WTC11 (cell line): ENCODE results near the gene CPXM1. TPM values are rescaled to one million over a fixed set of nuclear protein-coding genes. Genes with fewer than 3 reads are reported as not detected.

Experiments used
- ATAC-seq: fragments of 200-7000 bp; cut with Tn5 transposase; 2 replicates; pipeline ENCODE4 v1.10.0; 2021; ENCODE audit warnings: mild to moderate bottlenecking, moderate library complexity
- CTCF ChIA-PET: fragments of 300-600 bp; sonication (Branson Sonifier 250); formaldehyde crosslinking; loops from one replicate; lab custom pipeline; 2021; ENCODE audit warnings: antibody characterized with exemption; lab: Charles Lee
- POLR2A ChIA-PET: fragments of 350-600 bp; sonication (Branson Sonifier 250); formaldehyde crosslinking; loops from one replicate; lab custom pipeline; 2021; ENCODE audit warnings: antibody characterized with exemption; lab: Charles Lee
- DNase-seq: peaks from one replicate; pipeline ENCODE4 v3.0.0; 2021; ENCODE audit warnings: low spot score
- H3K27ac Mint-ChIP-seq: 2 replicates; pipeline ENCODE4 v1.8.0; 2021; ENCODE audit warnings: mixed read lengths
- H3K27me3 Mint-ChIP-seq: 2 replicates; pipeline ENCODE4 v1.8.0; 2021; ENCODE audit warnings: low read depth, mild to moderate bottlenecking, moderate library complexity, mixed read lengths
- H3K36me3 Mint-ChIP-seq: 2 replicates; pipeline ENCODE4 v1.8.0; 2021; ENCODE audit warnings: mixed read lengths
- H3K4me1 Mint-ChIP-seq: 2 replicates; pipeline ENCODE4 v1.8.0; 2022; ENCODE audit warnings: mixed read lengths
- H3K4me3 Mint-ChIP-seq: 2 replicates; pipeline ENCODE4 v1.8.0; 2021; ENCODE audit warnings: mild to moderate bottlenecking, moderate library complexity, mixed read lengths
- H3K9me3 Mint-ChIP-seq: 2 replicates; pipeline ENCODE4 v1.8.0; 2021; ENCODE audit warnings: mixed read lengths
- IRF2 ChIP-seq: sonication (generic); formaldehyde crosslinking; IDR thresholded peaks from 2 replicates; pipeline ENCODE4 v1.8.0; 2022; ENCODE audit warnings: low read depth, missing genetic modification reagents, borderline replicate concordance
- KAT7 ChIP-seq: sonication (generic); formaldehyde crosslinking; IDR thresholded peaks from 2 replicates; pipeline ENCODE4 v1.8.1; 2023; ENCODE audit warnings: missing genetic modification reagents, mild to moderate bottlenecking, borderline replicate concordance
- MXD4 ChIP-seq: fragments of 250-450 bp; sonication (Bioruptor Pico); IDR thresholded peaks from 2 replicates; pipeline ENCODE4 v1.8.0; 2021; ENCODE audit warnings: mild to moderate bottlenecking, moderate library complexity, borderline replicate concordance
- NR1H2 ChIP-seq: sonication (generic); formaldehyde crosslinking; IDR thresholded peaks from 2 replicates; pipeline ENCODE4 v1.9.0; 2021; ENCODE audit warnings: mild to moderate bottlenecking, moderate library complexity, missing genetic modification reagents
- SMAD4 ChIP-seq: sonication (generic); formaldehyde crosslinking; IDR thresholded peaks from 2 replicates; pipeline ENCODE4 v1.8.0; 2022; ENCODE audit warnings: mild to moderate bottlenecking, missing genetic modification reagents
- TEAD1 ChIP-seq: sonication (generic); formaldehyde crosslinking; IDR thresholded peaks from 2 replicates; pipeline ENCODE4 v1.8.0; 2022; ENCODE audit warnings: mild to moderate bottlenecking, missing genetic modification reagents
- ZNF396 ChIP-seq: fragments of 250-450 bp; sonication (Bioruptor Pico); IDR thresholded peaks from 2 replicates; pipeline ENCODE4 v1.8.0; 2021; ENCODE audit warnings: mild to moderate bottlenecking, moderate library complexity, borderline replicate concordance
- total RNA-seq: library from RNA; stranded (reverse); gene quantifications from 3 replicates; pipeline ENCODE4 v1.2.3, GENCODE V29; 2021
- TF ChIP-seq, protein P1 (sequence below): fragments of 250-450 bp; sonication (Bioruptor Pico); IDR thresholded peaks from 2 replicates; pipeline ENCODE4 v1.8.0; 2021; ENCODE audit warnings: mild to moderate bottlenecking
- TF ChIP-seq, protein P2 (sequence below): sonication (generic); formaldehyde crosslinking; IDR thresholded peaks from 2 replicates; pipeline ENCODE4 v1.8.1; 2022; ENCODE audit warnings: low read depth, missing genetic modification reagents, borderline replicate concordance
- TF ChIP-seq, protein P3 (sequence below): sonication (generic); formaldehyde crosslinking; IDR thresholded peaks from 2 replicates; pipeline ENCODE4 v1.8.0; 2023; ENCODE audit warnings: missing genetic modification reagents, mild to moderate bottlenecking, borderline replicate concordance
- TF ChIP-seq, protein P4 (sequence below): sonication (generic); formaldehyde crosslinking; IDR thresholded peaks from 2 replicates; pipeline ENCODE4 v1.8.0; 2022; ENCODE audit warnings: missing genetic modification reagents

CPXM1 gene
- total RNA-seq, 1 experiment from 2014 or later: 51.2 TPM

DNA sequence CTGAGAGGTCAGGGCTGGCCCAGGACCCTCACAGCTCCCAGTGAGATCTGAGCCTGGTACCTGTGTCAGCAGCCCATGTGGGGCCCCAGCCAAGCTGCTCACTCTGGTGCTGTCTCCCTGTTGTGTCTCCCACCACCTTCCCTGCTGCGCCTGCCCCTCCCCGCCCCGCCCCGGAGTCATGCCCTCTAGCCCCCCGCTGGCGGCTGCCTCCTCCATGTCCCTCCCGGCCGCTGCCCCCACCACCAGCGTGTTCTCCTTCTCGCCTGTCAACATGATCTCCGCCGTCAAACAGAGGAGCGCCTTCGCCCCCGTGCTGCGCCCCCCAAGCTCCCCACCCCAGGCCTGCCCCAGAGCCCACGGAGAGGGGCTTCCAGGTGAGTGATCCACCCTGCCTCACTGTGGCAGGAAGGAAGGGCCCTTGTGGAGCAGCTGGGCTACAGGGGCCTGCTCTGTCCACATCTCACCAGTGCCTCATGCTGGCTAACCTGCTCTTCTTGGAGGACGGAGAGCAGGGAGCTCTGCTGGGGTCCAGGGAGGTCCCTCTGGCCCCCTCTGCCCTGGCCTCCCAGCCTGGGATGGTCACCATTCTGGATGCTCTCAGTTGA lies 44.9 kb downstream of the CPXM1 start (continued):
- TF ChIP-seq IRF2: no peak

DNA sequence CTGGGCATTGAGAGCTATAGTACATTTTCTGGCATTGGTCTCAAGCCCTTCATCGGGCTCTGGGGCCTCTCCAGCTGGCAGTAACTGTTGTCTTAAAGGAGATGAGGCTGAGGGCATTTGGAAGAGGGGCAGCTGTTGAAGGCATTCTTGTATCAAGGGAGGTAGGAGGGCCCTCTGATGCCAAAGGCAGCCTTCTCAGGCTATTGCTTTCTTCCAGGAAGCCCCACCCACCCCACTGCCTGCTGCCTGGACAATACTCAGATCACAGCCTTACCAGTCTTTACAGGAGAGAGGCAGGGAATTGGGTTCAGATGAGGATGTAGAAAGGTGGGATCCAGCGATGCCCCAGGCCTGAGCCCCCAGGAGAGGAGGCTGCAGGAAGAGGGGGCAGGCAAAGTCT lies 46.0 kb downstream of the CPXM1 start:
- CTCF ChIA-PET: interaction anchor here (0.6 to 7.3 kb wide), 7 partner anchors 8 to 163 kb away, joined by 3 to 120 read pairs (median 4); partner anchors contain the start of gene CPXM1
- H3K4me1 Mint-ChIP-seq: peaks cover 26% of the 10 kb centered on the region
- POLR2A ChIA-PET: no interaction called here
- H3K4me3 Mint-ChIP-seq: no peak overlapping the region
- H3K27ac Mint-ChIP-seq: no peak overlapping the region
- ATAC-seq (no peak), DNase-seq (no peak)
- H3K9me3 Mint-ChIP-seq: no peaks in the 10 kb centered on the region
- TF ChIP-seq, protein P1, sequence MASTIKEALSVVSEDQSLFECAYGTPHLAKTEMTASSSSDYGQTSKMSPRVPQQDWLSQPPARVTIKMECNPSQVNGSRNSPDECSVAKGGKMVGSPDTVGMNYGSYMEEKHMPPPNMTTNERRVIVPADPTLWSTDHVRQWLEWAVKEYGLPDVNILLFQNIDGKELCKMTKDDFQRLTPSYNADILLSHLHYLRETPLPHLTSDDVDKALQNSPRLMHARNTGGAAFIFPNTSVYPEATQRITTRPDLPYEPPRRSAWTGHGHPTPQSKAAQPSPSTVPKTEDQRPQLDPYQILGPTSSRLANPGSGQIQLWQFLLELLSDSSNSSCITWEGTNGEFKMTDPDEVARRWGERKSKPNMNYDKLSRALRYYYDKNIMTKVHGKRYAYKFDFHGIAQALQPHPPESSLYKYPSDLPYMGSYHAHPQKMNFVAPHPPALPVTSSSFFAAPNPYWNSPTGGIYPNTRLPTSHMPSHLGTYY (CRISPR knock-in tag): no peak
- TF ChIP-seq KAT7 (CRISPR knock-in tag) (no peak), NR1H2 (CRISPR knock-in tag) (no peak), ZNF396 (no peak), TEAD1 (CRISPR knock-in tag) (no peak), MXD4 (CRISPR knock-in tag) (no peak)
- TF ChIP-seq, protein P2, sequence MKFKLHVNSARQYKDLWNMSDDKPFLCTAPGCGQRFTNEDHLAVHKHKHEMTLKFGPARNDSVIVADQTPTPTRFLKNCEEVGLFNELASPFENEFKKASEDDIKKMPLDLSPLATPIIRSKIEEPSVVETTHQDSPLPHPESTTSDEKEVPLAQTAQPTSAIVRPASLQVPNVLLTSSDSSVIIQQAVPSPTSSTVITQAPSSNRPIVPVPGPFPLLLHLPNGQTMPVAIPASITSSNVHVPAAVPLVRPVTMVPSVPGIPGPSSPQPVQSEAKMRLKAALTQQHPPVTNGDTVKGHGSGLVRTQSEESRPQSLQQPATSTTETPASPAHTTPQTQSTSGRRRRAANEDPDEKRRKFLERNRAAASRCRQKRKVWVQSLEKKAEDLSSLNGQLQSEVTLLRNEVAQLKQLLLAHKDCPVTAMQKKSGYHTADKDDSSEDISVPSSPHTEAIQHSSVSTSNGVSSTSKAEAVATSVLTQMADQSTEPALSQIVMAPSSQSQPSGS (CRISPR knock-in tag): no peak
- TF ChIP-seq, protein P3, sequence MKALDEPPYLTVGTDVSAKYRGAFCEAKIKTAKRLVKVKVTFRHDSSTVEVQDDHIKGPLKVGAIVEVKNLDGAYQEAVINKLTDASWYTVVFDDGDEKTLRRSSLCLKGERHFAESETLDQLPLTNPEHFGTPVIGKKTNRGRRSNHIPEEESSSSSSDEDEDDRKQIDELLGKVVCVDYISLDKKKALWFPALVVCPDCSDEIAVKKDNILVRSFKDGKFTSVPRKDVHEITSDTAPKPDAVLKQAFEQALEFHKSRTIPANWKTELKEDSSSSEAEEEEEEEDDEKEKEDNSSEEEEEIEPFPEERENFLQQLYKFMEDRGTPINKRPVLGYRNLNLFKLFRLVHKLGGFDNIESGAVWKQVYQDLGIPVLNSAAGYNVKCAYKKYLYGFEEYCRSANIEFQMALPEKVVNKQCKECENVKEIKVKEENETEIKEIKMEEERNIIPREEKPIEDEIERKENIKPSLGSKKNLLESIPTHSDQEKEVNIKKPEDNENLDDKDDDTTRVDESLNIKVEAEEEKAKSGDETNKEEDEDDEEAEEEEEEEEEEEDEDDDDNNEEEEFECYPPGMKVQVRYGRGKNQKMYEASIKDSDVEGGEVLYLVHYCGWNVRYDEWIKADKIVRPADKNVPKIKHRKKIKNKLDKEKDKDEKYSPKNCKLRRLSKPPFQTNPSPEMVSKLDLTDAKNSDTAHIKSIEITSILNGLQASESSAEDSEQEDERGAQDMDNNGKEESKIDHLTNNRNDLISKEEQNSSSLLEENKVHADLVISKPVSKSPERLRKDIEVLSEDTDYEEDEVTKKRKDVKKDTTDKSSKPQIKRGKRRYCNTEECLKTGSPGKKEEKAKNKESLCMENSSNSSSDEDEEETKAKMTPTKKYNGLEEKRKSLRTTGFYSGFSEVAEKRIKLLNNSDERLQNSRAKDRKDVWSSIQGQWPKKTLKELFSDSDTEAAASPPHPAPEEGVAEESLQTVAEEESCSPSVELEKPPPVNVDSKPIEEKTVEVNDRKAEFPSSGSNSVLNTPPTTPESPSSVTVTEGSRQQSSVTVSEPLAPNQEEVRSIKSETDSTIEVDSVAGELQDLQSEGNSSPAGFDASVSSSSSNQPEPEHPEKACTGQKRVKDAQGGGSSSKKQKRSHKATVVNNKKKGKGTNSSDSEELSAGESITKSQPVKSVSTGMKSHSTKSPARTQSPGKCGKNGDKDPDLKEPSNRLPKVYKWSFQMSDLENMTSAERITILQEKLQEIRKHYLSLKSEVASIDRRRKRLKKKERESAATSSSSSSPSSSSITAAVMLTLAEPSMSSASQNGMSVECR (CRISPR knock-in tag): no peak
- H3K27me3 Mint-ChIP-seq: peaks cover 57% of the 10 kb centered on the region
- no peaks in the 10 kb centered on the region for H3K36me3 Mint-ChIP-seq

DNA sequence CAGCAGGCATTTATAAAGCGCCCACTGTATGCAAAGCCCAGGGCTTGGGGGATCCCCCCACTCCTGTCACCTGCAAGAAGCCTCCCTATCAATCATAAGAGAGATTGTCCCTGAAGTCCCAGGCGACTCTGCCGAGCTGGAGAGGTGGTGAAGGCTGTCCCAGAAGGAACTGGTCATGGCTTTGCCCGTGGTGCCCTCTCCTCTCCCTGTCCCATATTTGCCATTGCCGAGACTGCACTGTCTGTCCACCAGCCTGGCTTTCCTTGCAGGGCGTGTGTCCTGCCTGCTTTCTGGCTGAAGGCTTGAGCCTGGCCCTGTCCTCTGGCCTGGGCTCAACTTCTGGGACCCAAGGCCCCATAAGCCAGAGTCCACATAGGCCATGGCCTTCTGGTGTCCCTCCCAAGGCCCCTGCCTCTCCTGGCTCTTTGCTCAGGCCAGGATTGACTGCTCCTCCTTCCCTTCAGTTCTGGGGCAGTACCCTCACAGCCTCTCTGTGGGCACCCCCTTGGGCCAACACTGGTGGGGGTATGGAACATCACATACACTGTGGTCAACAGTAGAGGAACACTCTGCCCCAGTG lies 46.9 kb downstream of the CPXM1 start:
- peaks cover 30% of the 10 kb centered on the region for H3K4me1 Mint-ChIP-seq
- TF ChIP-seq, protein P3 (CRISPR knock-in tag): no peak
- TF ChIP-seq, protein P4, sequence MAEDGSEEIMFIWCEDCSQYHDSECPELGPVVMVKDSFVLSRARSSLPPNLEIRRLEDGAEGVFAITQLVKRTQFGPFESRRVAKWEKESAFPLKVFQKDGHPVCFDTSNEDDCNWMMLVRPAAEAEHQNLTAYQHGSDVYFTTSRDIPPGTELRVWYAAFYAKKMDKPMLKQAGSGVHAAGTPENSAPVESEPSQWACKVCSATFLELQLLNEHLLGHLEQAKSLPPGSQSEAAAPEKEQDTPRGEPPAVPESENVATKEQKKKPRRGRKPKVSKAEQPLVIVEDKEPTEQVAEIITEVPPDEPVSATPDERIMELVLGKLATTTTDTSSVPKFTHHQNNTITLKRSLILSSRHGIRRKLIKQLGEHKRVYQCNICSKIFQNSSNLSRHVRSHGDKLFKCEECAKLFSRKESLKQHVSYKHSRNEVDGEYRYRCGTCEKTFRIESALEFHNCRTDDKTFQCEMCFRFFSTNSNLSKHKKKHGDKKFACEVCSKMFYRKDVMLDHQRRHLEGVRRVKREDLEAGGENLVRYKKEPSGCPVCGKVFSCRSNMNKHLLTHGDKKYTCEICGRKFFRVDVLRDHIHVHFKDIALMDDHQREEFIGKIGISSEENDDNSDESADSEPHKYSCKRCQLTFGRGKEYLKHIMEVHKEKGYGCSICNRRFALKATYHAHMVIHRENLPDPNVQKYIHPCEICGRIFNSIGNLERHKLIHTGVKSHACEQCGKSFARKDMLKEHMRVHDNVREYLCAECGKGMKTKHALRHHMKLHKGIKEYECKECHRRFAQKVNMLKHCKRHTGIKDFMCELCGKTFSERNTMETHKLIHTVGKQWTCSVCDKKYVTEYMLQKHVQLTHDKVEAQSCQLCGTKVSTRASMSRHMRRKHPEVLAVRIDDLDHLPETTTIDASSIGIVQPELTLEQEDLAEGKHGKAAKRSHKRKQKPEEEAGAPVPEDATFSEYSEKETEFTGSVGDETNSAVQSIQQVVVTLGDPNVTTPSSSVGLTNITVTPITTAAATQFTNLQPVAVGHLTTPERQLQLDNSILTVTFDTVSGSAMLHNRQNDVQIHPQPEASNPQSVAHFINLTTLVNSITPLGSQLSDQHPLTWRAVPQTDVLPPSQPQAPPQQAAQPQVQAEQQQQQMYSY (CRISPR knock-in tag): no peak
- no peak for TF ChIP-seq SMAD4 (CRISPR knock-in tag)

More for the DNA sequence above, 46.9 kb downstream of the CPXM1 start:
- Mint-ChIP-seq H3K27ac (no peak overlapping the region), H3K4me3 (peak overlapping the region; percentile 77; the same call in 1 of the 2 replicates), H3K9me3 (no peaks in the 10 kb centered on the region), H3K27me3 (peaks cover 66% of the 10 kb centered on the region), H3K36me3 (no peaks in the 10 kb centered on the region)
- ChIA-PET CTCF (interaction anchor here (0.6 to 7.3 kb wide), 32 partner anchors 9 to 108 kb away, joined by 3 to 120 read pairs (median 5); partner anchors contain the start of genes CPXM1 and EBF4), POLR2A (interaction anchor here (0.6 to 1.0 kb wide), 2 partner anchors 53 to 362 kb away, joined by 3 to 4 read pairs; no protein-coding TSS in a partner anchor)
- no peak for ATAC-seq
- DNase-seq: no peak
